Measurements from ENCODE around the gene S1PR5.

S1PR5 gene

GRCh38 chr19:10520652-10521318, 3.5 kb upstream of the S1PR5 start:
- no peak for DNase-seq (ENCODE audit: low read depth)
- TF ChIP-seq, protein P1, sequence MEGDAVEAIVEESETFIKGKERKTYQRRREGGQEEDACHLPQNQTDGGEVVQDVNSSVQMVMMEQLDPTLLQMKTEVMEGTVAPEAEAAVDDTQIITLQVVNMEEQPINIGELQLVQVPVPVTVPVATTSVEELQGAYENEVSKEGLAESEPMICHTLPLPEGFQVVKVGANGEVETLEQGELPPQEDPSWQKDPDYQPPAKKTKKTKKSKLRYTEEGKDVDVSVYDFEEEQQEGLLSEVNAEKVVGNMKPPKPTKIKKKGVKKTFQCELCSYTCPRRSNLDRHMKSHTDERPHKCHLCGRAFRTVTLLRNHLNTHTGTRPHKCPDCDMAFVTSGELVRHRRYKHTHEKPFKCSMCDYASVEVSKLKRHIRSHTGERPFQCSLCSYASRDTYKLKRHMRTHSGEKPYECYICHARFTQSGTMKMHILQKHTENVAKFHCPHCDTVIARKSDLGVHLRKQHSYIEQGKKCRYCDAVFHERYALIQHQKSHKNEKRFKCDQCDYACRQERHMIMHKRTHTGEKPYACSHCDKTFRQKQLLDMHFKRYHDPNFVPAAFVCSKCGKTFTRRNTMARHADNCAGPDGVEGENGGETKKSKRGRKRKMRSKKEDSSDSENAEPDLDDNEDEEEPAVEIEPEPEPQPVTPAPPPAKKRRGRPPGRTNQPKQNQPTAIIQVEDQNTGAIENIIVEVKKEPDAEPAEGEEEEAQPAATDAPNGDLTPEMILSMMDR (conservative IDR thresholded peaks at IDR 0.05; ENCODE audit: low read depth, low read length), result no peak
- no peak overlapping the region for H3K4me3 ChIP-seq (ENCODE audit: low read depth, low read length)

DNA sequence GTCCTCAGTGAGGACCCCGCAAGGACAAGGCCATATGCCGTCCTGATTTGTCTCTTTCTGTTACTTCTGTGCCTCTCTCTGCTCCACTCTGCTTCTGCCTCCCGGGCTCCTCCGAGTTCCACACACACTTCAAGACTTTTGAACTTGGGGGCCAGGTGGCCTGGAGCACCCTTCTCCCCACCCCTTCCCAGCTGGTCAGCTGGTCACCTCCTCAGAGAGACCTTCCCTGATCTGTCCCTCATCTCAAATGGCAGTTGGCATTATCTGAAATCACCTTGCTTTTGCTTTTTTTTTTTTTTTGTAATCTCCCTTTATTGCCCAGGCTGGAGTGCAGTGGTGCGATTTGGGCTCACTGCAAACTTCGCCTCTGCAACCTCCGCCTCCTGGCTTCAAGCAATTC, 2.2 kb upstream of the S1PR5 start:
- no peak for DNase-seq (ENCODE audit: low read depth)
- no peak overlapping the region for H3K4me3 ChIP-seq (ENCODE audit: low read depth, low read length)
- TF ChIP-seq, protein P1 (conservative IDR thresholded peaks at IDR 0.05; ENCODE audit: low read depth, low read length), result no peak

DNA sequence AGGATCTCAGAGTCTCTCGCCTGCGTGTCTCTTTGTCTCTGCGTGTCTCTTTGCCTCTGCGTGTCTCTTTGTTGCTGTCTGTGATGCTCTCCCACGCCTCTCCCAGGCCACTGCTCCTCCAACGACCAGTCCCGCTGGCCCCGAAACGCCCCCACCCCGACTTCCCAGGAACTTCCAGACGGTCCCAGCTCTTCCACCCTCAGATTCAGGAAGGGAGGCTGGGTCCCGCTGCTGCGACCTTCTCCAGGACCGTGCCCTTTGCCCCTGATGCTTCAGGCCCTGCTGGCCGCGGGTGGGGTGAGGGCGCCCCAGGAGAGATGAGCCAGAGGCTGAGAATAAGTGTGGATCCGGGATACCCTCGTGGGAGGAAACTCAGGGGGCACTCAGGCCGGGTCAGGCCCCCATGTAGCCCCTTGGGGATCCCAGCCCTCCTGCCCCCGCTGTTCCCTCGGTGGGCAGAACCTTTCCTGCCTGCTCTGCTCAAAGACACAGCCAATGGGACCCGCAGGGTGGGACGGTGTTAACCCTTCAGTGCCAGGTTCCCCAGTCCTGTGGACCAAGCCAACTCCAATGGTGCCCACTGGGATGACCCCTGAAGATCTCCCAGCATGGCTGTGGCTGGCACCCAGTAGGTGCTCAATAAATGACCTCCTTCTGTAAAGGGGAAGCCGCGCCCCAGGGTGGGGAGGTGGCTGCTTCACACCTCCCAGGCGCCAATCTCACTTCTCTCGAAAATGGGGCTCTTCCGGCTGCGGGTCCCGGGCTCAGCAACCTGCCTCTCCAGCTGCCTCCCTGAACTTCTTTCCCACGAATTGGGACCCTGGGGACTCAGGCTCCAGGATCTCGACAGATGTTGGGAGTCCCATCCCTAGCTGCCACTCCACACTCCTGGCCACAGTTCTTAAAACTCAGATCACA, 1.5 kb upstream of the S1PR5 start:
- TF ChIP-seq, protein P1 (conservative IDR thresholded peaks at IDR 0.05; ENCODE audit: low read depth, low read length), result no peak
- no peak for DNase-seq (ENCODE audit: low read depth)
- H3K4me3 ChIP-seq (ENCODE audit: low read depth, low read length), result no peak overlapping the region

DNA sequence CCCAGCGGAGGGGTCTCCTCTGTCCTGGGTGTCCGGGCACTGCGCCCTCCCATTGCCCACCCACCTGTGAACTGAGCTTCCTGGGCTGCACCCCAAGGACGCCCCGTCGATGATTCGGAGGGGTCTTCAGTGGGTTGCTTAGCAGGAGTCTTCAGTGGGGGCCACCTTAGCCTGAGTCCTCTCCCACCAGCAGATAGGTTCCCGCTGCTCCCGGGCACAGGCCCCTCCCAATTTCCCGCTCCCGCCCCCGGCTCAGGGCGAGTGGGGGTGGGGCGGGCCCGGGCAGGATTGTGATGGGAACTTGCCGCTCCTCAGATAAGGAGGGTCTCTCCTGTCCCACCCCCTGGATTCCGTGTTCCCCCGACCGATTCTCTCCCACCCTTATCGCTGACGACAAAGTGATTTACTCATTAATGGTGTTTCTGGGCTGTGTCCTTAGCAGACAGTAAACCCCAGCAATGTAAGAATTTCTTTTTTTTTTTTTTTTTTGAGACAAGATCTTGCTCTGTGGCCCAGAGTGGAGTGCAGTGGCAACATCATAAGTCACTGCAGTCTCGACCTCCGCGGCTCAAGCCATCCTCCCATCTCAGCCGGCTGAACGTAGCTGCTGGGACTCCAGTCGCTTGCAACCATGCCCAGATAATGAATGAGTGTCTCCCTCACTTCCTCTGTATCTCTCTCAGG, 655 bp upstream of the S1PR5 start:
- H3K4me3 ChIP-seq (ENCODE audit: low read depth, low read length), result peak overlapping the region; percentile 33
- peak; percentile 15 for DNase-seq (ENCODE audit: low read depth)
- TF ChIP-seq, protein P1 (conservative IDR thresholded peaks at IDR 0.05; ENCODE audit: low read depth, low read length), result no peak

- H3K4me3 ChIP-seq (ENCODE audit: low read depth, low read length), result peak overlapping the region; percentile 33
- no peak for DNase-seq (ENCODE audit: low read depth)
Measured at GRCh38 chr19:10516671-10517286, 468 bp downstream of the S1PR5 start.

GRCh38 chr19:10516064-10516385, 1.2 kb downstream of the S1PR5 start:
- DNase-seq (ENCODE audit: low read depth), result no peak
- no peak overlapping the region for H3K4me3 ChIP-seq (ENCODE audit: low read depth, low read length)

More at GRCh38 chr19:10516671-10517286, 468 bp downstream of the S1PR5 start:
- TF ChIP-seq, protein P1 (conservative IDR thresholded peaks at IDR 0.05; ENCODE audit: low read depth, low read length), result no peak

More at GRCh38 chr19:10516064-10516385, 1.2 kb downstream of the S1PR5 start:
- TF ChIP-seq, protein P1 (conservative IDR thresholded peaks at IDR 0.05; ENCODE audit: low read depth, low read length), result no peak

All from choroid plexus epithelial cell (primary cell).